ENCODE measurements around the gene NPB. TPM values are rescaled to one million over a fixed set of nuclear protein-coding genes. Genes with fewer than 3 reads are reported as not detected.

Gene NPB
- polyA plus RNA-seq, 1 of the 3 experiments (the other 2 are of a cell fraction), result 2.4 TPM

DNA sequence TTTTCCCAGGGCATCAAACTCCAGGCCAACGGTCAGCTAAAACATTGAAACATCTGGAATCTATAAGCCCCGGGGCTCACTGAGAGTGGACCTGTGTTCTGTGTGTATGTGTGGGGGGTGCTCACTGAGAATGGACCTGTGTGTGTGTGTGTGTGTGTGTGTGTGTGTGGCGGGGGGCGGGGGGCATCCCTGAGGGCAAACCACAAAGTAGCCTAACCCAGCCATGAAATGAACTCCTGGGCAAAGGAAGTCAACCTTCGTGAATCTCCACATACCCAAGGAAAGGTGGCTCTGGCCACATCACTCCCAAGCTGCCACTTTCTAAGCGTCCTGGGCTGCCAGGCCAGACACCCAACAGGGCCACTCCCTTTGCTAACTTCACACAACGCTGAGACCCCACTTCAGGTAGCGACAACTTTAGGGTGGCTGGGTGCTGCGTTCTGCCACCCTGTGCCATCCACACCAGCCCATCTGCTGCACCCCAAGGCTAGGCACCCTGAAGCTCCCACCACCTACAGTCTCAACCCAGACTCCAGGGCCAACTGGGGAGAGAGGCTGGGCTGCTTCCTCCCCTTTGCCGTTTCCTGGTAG lies 23.9 kb downstream of the NPB start:
- H4K20me1 ChIP-seq (ENCODE audit: insufficient read depth), result peaks cover 49% of the 10 kb centered on the region

DNA sequence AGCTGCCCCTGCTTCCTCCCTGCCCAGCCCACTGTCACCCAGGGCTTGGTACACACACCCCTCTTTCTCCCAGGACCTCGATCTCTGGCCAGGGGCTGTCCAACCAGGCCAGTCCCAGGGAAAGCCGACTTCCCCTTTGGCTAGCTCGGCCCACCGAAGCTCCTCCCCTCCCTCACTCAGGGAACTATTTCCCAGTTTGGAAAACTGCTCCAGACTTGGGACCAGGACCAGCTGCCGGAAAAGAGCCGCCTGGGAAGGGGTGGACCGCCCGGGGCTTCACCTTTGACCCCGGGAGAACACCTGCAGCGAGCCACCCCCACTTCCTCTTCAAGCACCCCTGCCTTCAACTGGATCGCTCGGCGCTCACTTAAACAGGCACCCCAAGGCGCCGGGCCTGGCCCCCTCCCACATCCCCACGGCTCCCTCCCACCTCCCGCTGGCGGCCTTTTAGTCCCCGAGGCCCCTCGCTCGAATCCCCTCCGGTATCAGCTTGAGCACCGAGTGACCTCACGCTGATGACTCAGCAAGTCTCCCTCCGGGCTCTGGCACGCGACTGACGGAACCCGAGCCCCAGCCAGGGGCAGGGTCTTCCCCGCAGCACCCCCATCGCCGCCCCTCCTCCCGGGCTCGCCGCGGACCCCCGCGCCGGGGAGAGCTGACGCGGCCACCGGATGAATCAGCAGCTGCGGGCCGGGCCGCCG lies 24.6 kb downstream of the NPB start:
- no peak overlapping the region for H2AFZ ChIP-seq (ENCODE audit: low read depth)
- CTCF ChIA-PET, result interaction anchor here (1.1 to 11.7 kb wide), 10 partner anchors 10 to 104 kb away, joined by 3 to 107 read pairs (median 22); partner anchors contain the start of genes ALYREF, ANAPC11, ARHGDIA and ASPSCR1
- peak overlapping the region; percentile 72 to 85 for H3K27ac ChIP-seq (ENCODE audit: low read depth in 2 of 2, low read length in 1 of 2)
- H3K36me3 ChIP-seq (replicated peaks in 1 of 2; ENCODE audit: control insufficient read depth in 1 of 2, insufficient read depth in 2 of 2, low read length in 1 of 2), result peaks cover 3 to 12% of the 10 kb centered on the region in 2 experiments
- peaks cover 13% of the 10 kb centered on the region for H3F3A ChIP-seq (replicated peaks; ENCODE audit: insufficient read depth)
- no peaks in the 10 kb centered on the region for H3K9me2 ChIP-seq
- H4K20me1 ChIP-seq (ENCODE audit: insufficient read depth), result peaks cover 43% of the 10 kb centered on the region
- no peaks in the 10 kb centered on the region for H3K9me3 ChIP-seq
- H3K9ac ChIP-seq, result peak overlapping the region; percentile 91
- H3K4me2 ChIP-seq, result peak overlapping the region; percentile 87
- H3K4me3 ChIP-seq (ENCODE audit: low read depth in 2 of 2, low read length in 1 of 2), result peak overlapping the region; percentile 70 to 92
- peak; percentile 85 for DNase-seq
- H3K27me3 ChIP-seq (ENCODE audit: insufficient read depth), result no peaks in the 10 kb centered on the region
- 2% methylated on average over 43 of the region's 46 CpGs for WGBS (ENCODE audit: low lambda C conversion rate)
- TF ChIP-seq EZH2phosphoT487 (IDR thresholded peaks at IDR 0.05; ENCODE audit: borderline replicate concordance, low read depth), result no peak
- peak; percentile 68; the same call in 1 of the 2 replicates for TF ChIP-seq MAX (IDR thresholded peaks at IDR 0.05; ENCODE audit: low read depth)
- TF ChIP-seq SMC3 (IDR thresholded peaks at IDR 0.05; ENCODE audit: low read depth, low read length), result no peak
- TF ChIP-seq MXI1 (IDR thresholded peaks at IDR 0.05; ENCODE audit: low read depth, low read length), result peak; percentile 53; the same call in 1 of the 2 replicates
- TF ChIP-seq GABPA (IDR thresholded peaks at IDR 0.05; ENCODE audit: low read depth), result 0 out of 2 replicates have a peak, but pooled peaks have one; percentile 17
- TF ChIP-seq RAD21 (IDR thresholded peaks at IDR 0.05; ENCODE audit: low read length), result no peak
- no peak for TF ChIP-seq YY1 (IDR thresholded peaks at IDR 0.05; ENCODE audit: low read depth)
- peak; percentile 58; the same call in 1 of the 2 replicates for TF ChIP-seq POLR2AphosphoS5 (IDR thresholded peaks at IDR 0.05; ENCODE audit: low read depth, low read length)
- no peak for TF ChIP-seq TCF12 (IDR thresholded peaks at IDR 0.05)
- POLR2A ChIA-PET, result interaction anchor here (0.6 to 5.0 kb wide), 10 partner anchors 9 to 1429 kb away, joined by 3 to 34 read pairs (median 4); partner anchors contain the start of genes ALYREF, ANAPC11, FASN and NPB
- H3K79me2 ChIP-seq (ENCODE audit: insufficient read depth), result peaks cover 55% of the 10 kb centered on the region
- H3K4me1 ChIP-seq (ENCODE audit: control insufficient read depth in 1 of 2, insufficient read depth in 2 of 2, low read depth in 1 of 2, low read length in 1 of 2), result peaks cover 20 to 31% of the 10 kb centered on the region in 2 experiments; a peak in 2 of 4 replicates

More for the DNA sequence above, 23.9 kb downstream of the NPB start:
- Histone ChIP-seq H3K36me3 (replicated peaks in 1 of 2; ENCODE audit: control insufficient read depth in 1 of 2, insufficient read depth in 2 of 2, low read length in 1 of 2) (peaks cover 9 to 18% of the 10 kb centered on the region in 2 experiments), H3K79me2 (ENCODE audit: insufficient read depth) (peaks cover 61% of the 10 kb centered on the region), H3K9me3 (no peaks in the 10 kb centered on the region), H3K27ac (ENCODE audit: low read depth in 2 of 2, low read length in 1 of 2) (peak overlapping the region; percentile 72 to 85), H3K4me2 (peak overlapping the region; percentile 87), H3K4me3 (ENCODE audit: low read depth in 2 of 2, low read length in 1 of 2) (peak overlapping the region; percentile 70 to 92), H3K9me2 (no peaks in the 10 kb centered on the region), H3K9ac (peak overlapping the region; percentile 91; the same call in 1 of the 2 replicates), H3F3A (replicated peaks; ENCODE audit: insufficient read depth) (peaks cover 18% of the 10 kb centered on the region), H3K27me3 (ENCODE audit: insufficient read depth) (no peaks in the 10 kb centered on the region), H2AFZ (ENCODE audit: low read depth) (no peak overlapping the region), H3K4me1 (ENCODE audit: control insufficient read depth in 1 of 2, insufficient read depth in 2 of 2, low read depth in 1 of 2, low read length in 1 of 2) (peaks cover 20 to 31% of the 10 kb centered on the region in 2 experiments; a peak in 2 of 4 replicates)
- ChIA-PET CTCF (interaction anchor here (1.2 to 11.7 kb wide), 10 partner anchors 10 to 105 kb away, joined by 3 to 107 read pairs (median 22); partner anchors contain the start of genes ARHGDIA, ASPSCR1, NOTUM and PYCR1), POLR2A (interaction anchor here (0.6 to 5.0 kb wide), 9 partner anchors 9 to 1428 kb away, joined by 3 to 34 read pairs (median 4); partner anchors contain the start of genes ARHGDIA, FASN, NPB and PYCR1)
- TF ChIP-seq GABPA (IDR thresholded peaks at IDR 0.05; ENCODE audit: low read depth) (no peak), JUND (IDR thresholded peaks at IDR 0.05) (no peak), POLR2AphosphoS5 (IDR thresholded peaks at IDR 0.05; ENCODE audit: low read depth, low read length) (no peak), RCOR1 (IDR thresholded peaks at IDR 0.05; ENCODE audit: low read length) (no peak), FOXM1 (IDR thresholded peaks at IDR 0.05; ENCODE audit: low read depth) (no peak), MAX (IDR thresholded peaks at IDR 0.05; ENCODE audit: low read depth) (no peak), NFIC (IDR thresholded peaks at IDR 0.05; ENCODE audit: borderline replicate concordance) (no peak), CTCF (IDR thresholded peaks at IDR 0.05) (no peak), MXI1 (IDR thresholded peaks at IDR 0.05; ENCODE audit: low read depth, low read length) (no peak)
- WGBS (ENCODE audit: low lambda C conversion rate), result 53% methylated on average over 10 of the region's 10 CpGs
- DNase-seq, result no peak
